Adrenal gland (tissue), 12 donors: Measurements from ENCODE around the gene ST3GAL3. TPM values are rescaled to one million over a fixed set of nuclear protein-coding genes. Genes with fewer than 3 reads are reported as not detected.
A peak's percentile ranks its signal among the peaks of the same experiment; 100 is the strongest.

Experiments
- DNase-seq, 7 donors: peaks; one replicate each; pipeline ENCODE4 v3.0.0-alpha.2; 2019 to 2020
- H3K27ac ChIP-seq, 5 donors: fragments of 200-600 bp; sonication (generic) in 4 of 5; 1 replicate in 3 of 5; 2 replicates in 2 of 5; pipeline versions ENCODE4 v1.5.1 to v1.8.0; 2016 to 2020; ENCODE audit warnings: mild to moderate bottlenecking in 1 of 5
- H3K27me3 ChIP-seq: fragments of 200-600 bp; 2 replicates; pipeline ENCODE4 v1.8.0; 2021
- H3K36me3 ChIP-seq, 2 donors: fragments of 200-600 bp; replicated peaks in 1 of 2; 1 replicate in 1 of 2; 2 replicates in 1 of 2; pipeline versions ENCODE4 v1.5.1 to v1.8.0; 2018 to 2022
- H3K4me1 ChIP-seq, 2 donors: fragments of 200-600 bp; replicated peaks in 1 of 2; 1 replicate in 1 of 2; 2 replicates in 1 of 2; pipeline versions ENCODE4 v1.5.1 to v1.8.0; 2018 to 2021
- H3K4me3 ChIP-seq, 4 donors: fragments of 200-600 bp; sonication (generic) in 3 of 4; one replicate each; pipeline ENCODE4 v1.5.1; 2016 to 2018
- H3K9me3 ChIP-seq, 3 donors: fragments of 200-600 bp; sonication (generic) in 1 of 3; replicated peaks in 1 of 3; 1 replicate in 2 of 3; 2 replicates in 1 of 3; pipeline versions ENCODE4 v1.5.1 to v1.8.0; 2016 to 2021
- POLR2A ChIP-seq, 2 donors: fragments of 450-650 bp; IDR thresholded peaks; one replicate each; pipeline ENCODE4 v1.6.1; 2017; ENCODE audit warnings: antibody characterized with exemption in 2 of 2, mild to moderate bottlenecking in 2 of 2, moderate library complexity in 1 of 2
- WGBS, 4 donors: extraction: QIAGEN DNeasy Blood & Tissue Kit in 2 of 4; methylation state at CpG; one replicate each; pipeline versions ENCODE4 v1.1.5 to v1.1.7; 2013 to 2017; 5-methylcytosine and 5-hydroxymethylcytosine counted together
- intact Hi-C, 2 donors: fragments of 100-400 bp; cut with DNase I; formaldehyde crosslinking; loops; one replicate each; pipeline versions ENCODE4 v1.14.1 to v1.15.0; 2022 to 2023
- polyA plus RNA-seq, 3 donors: library from polyadenylated mRNA; stranded (reverse); fragments of 200-250 nt in 2 of 3; fragments of 350-450 nt in 1 of 3; fragmentation: Illumina TruSeq in 1 of 3; extraction: RNeasy Lipid Tissue Mini Kit (QIAGEN cat#74804) in 1 of 3; gene quantifications; one replicate each; pipeline ENCODE4 v1.2.3, GENCODE V29; 2013 to 2014
- total RNA-seq, 9 donors: library from RNA; depleted of rRNA in 4 of 9; stranded (reverse); fragments of >200 nt in 4 of 9; fragments of 120-200 nt in 1 of 9; fragmentation: NEBNext Ultra II Directional in 1 of 9; extraction: Animal tissue kit (Norgen Biotek cat#: 25700) in 1 of 9; gene quantifications; one replicate each; pipeline versions ENCODE4 v1.1.0 to v1.2.4, GENCODE V29; 2013 to 2023
- TF ChIP-seq, protein P1 (sequence below), 6 experiments: fragments of 450-650 bp in 4 of 6; fragments of 200-600 bp in 2 of 6; sonication (generic) in 1 of 6; IDR thresholded peaks; 1 replicate in 5 of 6; 2 replicates in 1 of 6; pipeline versions ENCODE4 v1.5.1 to v1.8.0; 2016 to 2021; ENCODE audit warnings: antibody characterized with exemption in 6 of 6, mild to moderate bottlenecking in 2 of 6, moderate library complexity in 1 of 6
- donor health status: healthy with polysubstance abuse.
- donor health status: Bipolar disorder and iron deficiency.
- donor health status: DM: yes; HTN: yes; CAD: no.
- donor health status: DM: no; HTN: no; CAD: no.
- donor health status: DM: no; HTN: no; CAD: no.
- donor health status: DM: yes; HTN: yes; CAD: no.

The ST3GAL3 gene
- total and polyA plus RNA-seq, 12 donors = 15.6 to 47.5 (median 27.7) TPM

- intact Hi-C loops = no loop called here
- Histone ChIP-seq H3K27me3 (no peaks in the 10 kb centered on the region), H3K4me1 (peaks cover 0 to 7% of the 10 kb centered on the region in 2 donors), H3K36me3 (no peaks in the 10 kb centered on the region), H3K9me3 (no peaks in the 10 kb centered on the region), H3K4me3 (no peak overlapping the region), H3K27ac (no peak overlapping the region)
- TF ChIP-seq POLR2A (IDR thresholded peaks at IDR 0.05) = no peak
- TF ChIP-seq, protein P1, sequence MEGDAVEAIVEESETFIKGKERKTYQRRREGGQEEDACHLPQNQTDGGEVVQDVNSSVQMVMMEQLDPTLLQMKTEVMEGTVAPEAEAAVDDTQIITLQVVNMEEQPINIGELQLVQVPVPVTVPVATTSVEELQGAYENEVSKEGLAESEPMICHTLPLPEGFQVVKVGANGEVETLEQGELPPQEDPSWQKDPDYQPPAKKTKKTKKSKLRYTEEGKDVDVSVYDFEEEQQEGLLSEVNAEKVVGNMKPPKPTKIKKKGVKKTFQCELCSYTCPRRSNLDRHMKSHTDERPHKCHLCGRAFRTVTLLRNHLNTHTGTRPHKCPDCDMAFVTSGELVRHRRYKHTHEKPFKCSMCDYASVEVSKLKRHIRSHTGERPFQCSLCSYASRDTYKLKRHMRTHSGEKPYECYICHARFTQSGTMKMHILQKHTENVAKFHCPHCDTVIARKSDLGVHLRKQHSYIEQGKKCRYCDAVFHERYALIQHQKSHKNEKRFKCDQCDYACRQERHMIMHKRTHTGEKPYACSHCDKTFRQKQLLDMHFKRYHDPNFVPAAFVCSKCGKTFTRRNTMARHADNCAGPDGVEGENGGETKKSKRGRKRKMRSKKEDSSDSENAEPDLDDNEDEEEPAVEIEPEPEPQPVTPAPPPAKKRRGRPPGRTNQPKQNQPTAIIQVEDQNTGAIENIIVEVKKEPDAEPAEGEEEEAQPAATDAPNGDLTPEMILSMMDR (IDR thresholded peaks at IDR 0.05) = no peak
- no peak for DNase-seq
- 88 to 93% (median 91%) methylated on average over 2 of the region's 2 CpGs for WGBS, 4 donors
These were observed 50.2 kb downstream of the ST3GAL3 start for GRCh38 chr1:43757343-43758053.

- peak in 2 of 7 donors; percentile 7 to 24 for DNase-seq
- 47 to 55% (median 49%) methylated on average over 3 of the region's 3 CpGs for WGBS, 4 donors
- no peaks in the 10 kb centered on the region for H3K27me3 ChIP-seq
- intact Hi-C loops = loop anchor here in 1 of 2 donors (2.0 kb wide), 1 partner anchor 174 kb away; no protein-coding TSS in a partner anchor
- peak overlapping the region in 1 of 5 donors; percentile 36 for H3K27ac ChIP-seq
- no peaks in the 10 kb centered on the region for H3K9me3 ChIP-seq
- no peaks in the 10 kb centered on the region for H3K36me3 ChIP-seq
- H3K4me1 ChIP-seq = peaks cover 0 to 12% of the 10 kb centered on the region in 2 donors
- H3K4me3 ChIP-seq = no peak overlapping the region
- TF ChIP-seq, protein P1 (IDR thresholded peaks at IDR 0.05) = no peak
- TF ChIP-seq POLR2A (IDR thresholded peaks at IDR 0.05) = no peak
These were observed 53.5 kb downstream of the ST3GAL3 start for GRCh38 chr1:43760745-43761317.

DNA sequence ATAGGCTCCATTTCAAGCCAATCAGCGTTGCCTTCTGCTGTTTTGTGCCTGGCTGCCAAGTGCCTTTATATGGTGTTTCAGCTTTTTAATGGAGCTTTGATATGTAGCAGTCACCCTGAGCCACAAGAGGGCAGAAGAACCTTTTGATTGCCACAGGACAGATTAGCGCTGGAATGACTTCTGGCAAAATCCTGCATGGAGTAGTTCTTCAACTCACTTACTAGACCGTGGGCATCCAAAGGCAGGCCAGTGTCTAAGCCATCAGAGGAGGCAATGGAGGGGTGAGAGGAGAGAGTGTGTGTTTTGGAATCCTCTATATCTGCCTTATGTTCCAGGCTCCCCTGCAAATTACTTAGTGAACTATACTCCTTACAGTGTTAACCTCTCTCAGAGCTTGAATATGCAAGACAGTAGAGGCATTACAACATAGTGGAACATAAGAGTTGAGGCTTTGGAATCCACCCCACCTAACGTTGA, 56.2 kb downstream of the ST3GAL3 start:
- H3K9me3 ChIP-seq = no peaks in the 10 kb centered on the region
- H3K4me3 ChIP-seq = no peak overlapping the region
- 0 to 2% (median 2%) methylated on average over 4 of the region's 4 CpGs for WGBS, 4 donors

GRCh38 chr1:43764581-43764980, 57.2 kb downstream of the ST3GAL3 start:
- 89 to 92% (median 91%) methylated on average over 4 to 6 of the region's 6 CpGs for WGBS, 4 donors
- no peak for DNase-seq
- Histone ChIP-seq H3K9me3 (no peaks in the 10 kb centered on the region), H3K36me3 (no peaks in the 10 kb centered on the region), H3K4me1 (peaks cover 0 to 12% of the 10 kb centered on the region in 2 donors), H3K27ac (no peak overlapping the region), H3K27me3 (no peaks in the 10 kb centered on the region), H3K4me3 (no peak overlapping the region)
- intact Hi-C loops = loop anchor here in 1 of 2 donors (2.0 kb wide), 1 partner anchor 170 kb away; no protein-coding TSS in a partner anchor
- no peak for TF ChIP-seq POLR2A (IDR thresholded peaks at IDR 0.05)
- TF ChIP-seq, protein P1 (IDR thresholded peaks at IDR 0.05) = no peak

More for the DNA sequence above, 56.2 kb downstream of the ST3GAL3 start:
- no peak overlapping the region for H3K27ac ChIP-seq
- H3K36me3 ChIP-seq = no peaks in the 10 kb centered on the region
- DNase-seq = peak; percentile 75 to 94 (median 79)
- TF ChIP-seq POLR2A (IDR thresholded peaks at IDR 0.05) = no peak
- TF ChIP-seq, protein P1 (IDR thresholded peaks at IDR 0.05) = peak; percentile 79 to 96 (median 94)
- intact Hi-C loops = no loop called here
- H3K4me1 ChIP-seq = peaks cover 0 to 12% of the 10 kb centered on the region in 2 donors
- H3K27me3 ChIP-seq = no peaks in the 10 kb centered on the region
